ENCODE results near the gene CDC14A. TPM values are rescaled to one million over a fixed set of nuclear protein-coding genes. Genes with fewer than 3 reads are reported as not detected.

The CDC14A gene
- total RNA-seq, 1 donor from 2014 or later: 20.6 TPM

DNA sequence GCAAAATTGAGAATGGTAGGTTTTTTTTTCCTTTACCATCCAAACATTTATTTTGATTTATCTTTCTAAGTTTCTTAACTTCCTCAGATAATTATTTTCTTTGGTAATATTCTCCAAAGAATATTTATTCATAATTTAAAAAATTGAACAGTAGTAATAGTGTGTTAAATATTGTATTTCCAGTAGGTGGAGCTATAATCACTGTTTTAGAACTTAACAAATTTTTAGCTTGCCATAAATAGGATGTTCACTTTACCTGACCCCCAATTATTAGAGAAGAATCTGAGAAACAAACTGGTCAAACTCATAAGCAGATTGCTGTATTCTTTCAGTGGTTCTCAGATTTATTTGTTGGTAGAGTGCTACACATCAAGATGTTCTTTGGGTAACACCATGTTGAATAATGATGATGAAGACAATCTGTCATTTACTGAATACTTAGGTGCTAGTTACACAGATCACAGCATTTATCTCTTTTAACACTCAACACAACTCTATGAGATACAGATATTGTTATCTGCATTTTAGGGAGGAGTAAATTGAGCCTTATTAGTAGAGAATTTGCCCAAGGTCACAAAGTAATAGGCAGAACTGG is 103.3 kb downstream of the CDC14A start:
- DNase-seq: peak; percentile 30

DNA sequence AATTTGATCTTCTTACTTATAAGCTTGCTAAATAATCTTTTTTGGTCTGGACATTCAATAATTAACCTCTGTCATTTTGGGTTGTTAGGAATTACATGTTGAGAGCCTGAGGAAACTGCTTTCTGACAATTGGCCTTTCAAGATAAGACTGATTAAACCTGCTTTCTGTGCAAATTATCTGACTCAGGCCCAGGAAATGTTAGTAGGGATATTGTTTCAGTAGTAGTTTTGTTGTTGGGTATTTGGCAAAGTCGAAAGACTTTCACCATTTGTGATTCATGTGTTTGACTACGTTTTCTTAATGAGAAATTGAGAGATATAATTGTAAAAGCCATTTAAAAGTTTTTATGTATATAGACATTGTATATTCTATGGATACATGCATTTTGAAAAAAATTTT is 104.6 kb downstream of the CDC14A start:
- peak; percentile 42 for DNase-seq

GRCh38 chr1:100457683-100458082 is 105.4 kb downstream of the CDC14A start:
- DNase-seq: no peak

DNA sequence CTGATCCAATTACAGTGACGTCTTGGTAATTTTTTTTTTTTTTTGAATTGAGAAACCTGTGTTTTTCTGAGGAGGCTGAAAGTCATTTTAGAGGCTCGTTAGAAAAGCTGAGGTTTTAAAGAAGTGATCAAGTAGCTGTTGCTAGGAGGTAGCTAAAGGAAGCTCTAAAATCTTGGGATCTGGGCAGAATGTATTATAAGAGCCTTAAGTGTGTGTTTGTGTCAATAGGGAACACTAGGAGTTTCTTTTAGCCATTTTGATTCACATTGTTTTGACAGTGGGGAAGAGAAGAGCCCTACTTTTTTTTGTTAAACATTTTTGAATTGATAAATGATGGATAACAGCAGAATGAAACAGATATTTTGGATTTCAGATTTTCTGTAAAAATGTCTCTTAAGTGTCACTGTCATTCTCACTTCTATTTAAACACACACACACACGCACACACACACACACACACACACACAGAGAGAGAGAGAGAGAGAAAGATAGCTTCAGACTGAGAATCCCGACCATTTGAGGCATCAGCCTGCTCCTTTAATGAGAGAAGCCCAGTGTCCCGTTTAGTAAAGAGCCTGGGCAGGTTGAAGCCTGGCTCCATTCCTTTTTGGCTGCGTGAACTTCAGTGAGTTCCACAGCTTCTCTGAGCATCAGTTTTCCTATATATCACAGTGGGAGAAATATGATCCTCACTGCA is 106.5 kb downstream of the CDC14A start:
- no peak for DNase-seq

DNA sequence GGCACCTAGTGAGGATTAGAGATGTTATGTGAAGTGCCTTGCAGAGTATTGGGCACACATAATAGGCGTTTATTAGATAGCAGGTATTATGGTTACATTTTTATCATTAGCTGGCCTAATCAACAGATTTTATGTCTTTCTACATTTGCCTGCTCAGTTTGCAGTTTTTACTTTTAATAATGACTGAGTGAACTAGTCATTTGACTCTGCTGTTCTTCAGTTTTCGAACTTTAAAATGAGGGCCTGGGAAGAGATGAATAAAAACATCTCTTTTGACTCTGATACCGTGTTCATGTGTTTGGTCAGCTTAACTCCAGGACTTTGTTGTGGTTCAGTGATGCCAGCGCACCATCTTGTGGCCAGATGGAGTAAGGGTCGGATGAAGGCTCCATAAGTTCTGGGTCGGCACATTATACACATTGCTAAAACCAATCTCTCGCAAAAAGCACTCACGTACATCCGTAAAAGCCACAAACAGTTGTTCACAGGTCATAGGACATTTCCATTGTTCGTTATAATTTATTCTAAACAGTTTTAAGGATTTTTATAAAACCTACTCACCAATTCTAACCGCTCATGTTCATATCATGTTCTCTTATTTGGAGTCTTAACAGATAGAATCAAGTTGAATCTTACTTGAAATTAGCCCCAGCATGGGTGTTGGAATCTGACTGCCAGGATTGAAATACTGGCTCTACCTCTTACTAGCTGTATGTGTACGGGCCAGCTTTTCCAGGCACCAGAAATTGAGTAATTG is 107.2 kb downstream of the CDC14A start:
- DNase-seq: peak; percentile 93

DNA sequence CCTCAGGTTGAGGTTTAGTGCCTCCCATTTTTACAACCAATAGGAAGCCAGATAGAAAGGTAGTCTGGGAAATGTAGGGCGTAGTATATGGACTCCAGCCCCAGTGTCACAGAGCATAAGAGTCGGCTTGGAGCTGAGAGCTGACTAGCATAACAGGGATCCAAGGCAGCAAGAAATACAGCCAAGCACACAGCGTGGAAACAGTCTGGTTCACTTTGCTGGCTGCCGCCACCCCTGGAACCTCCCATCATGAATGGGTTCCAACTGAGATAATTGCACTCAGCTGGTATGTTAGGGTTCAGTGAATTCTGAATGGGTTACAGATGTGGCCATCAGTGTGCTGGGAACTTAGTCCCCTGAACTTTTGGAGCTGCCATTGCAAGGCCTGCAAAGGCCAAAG is 108.9 kb downstream of the CDC14A start:
- DNase-seq: no peak

DNA sequence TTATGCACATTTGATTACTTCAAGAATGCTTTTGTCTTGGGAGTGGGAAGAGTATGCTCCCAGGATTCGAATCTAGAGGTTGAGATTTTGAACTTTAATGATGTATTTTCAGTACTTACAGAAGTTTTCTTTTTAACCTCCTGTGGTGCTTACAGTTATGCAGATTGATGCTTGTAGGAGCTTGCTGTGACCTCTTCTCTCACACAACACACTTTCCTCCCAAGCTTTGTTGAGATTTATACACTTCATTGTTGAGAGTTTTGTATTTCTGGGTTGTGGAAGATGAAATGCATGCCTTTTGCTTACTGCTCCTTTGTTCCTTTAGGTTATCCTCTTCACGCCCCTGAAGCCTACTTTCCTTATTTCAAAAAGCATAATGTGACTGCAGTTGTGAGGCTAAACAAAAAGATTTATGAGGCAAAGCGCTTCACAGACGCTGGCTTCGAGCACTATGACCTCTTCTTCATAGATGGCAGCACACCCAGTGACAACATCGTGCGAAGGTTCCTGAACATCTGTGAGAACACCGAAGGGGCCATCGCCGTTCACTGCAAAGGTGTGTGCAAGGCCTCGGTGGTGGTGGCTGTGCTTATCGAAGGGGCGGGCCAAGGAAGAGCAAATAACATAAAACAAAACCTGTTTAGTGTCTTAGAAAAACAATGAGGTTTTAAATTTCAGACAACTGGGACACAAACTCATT is 110.2 kb downstream of the CDC14A start:
- DNase-seq: no peak

DNA sequence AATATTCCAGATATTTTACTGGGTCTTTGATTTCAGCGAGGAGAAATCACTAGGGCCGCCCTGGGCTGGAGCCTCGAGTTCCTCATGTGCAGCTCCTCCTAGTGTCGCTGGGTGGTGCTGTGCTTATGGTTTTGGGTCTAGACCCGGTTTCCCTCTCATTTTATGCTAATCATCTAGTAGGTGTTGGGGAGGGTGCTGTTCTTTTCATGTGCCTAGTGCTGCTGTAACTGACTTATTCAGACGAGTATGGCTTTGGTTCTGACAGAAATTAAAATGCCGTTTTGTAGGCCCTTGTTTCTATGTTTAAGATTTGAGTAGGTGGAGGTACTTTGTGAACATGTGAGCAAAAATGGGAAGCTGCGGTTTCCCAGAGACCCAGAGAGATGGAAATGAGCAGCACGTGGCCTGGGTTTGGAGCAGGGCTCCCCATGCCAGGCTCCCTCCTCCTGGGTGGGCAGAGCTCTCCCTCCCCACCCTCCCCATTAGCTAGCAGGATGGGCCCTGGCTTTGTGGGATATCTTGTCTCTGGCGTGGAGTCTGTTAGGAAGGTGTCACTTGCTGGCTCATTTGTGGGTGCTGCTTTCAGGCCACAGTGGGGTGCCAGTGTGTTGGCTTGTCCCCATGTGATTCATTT is 111.6 kb downstream of the CDC14A start:
- DNase-seq: peak; percentile 77

DNA sequence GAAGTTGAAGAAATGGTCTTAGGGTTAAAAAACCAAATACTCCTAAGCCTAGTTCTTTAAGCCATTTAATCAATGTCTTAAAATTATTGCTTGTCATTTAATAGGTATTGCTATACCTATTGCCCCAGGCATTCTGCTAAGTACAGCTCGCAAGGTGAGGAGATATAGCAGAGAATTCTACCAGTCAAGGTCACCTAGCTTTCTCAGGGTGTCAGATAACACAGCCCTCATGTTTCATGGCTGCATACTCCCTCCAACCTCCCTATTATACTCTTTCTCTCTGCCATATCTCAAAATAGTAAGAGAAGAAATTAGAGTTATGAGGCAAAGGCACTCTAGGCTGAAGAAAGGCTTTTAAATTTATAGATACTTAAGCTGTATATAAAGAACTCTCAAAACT is 117.3 kb downstream of the CDC14A start:
- DNase-seq: no peak

- DNase-seq: no peak
These were observed 122.5 kb downstream of the CDC14A start for GRCh38 chr1:100474834-100475233.

GRCh38 chr1:100476735-100477290 is 124.5 kb downstream of the CDC14A start:
- no peak for DNase-seq

DNA sequence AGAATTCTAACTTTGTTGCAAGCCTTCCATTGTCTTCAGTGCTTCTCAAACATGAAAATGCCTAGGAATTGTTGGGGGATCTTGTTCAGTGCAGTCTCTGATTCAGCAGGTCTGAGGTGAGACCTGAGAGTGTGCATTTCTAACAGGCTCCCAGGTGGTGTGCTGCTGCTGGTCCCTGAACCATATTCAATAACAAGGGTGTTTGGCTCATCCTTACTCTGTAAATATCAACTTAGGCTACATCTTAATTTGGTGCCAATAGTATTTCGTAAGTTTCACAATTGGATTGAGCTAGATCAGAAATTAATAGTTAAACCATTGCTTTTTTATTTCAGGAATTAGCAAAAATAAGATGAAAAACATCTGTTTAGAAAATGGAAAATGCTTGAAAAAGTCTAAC is 126.5 kb downstream of the CDC14A start:
- DNase-seq: no peak

GRCh38 chr1:100479620-100480338 is 127.5 kb downstream of the CDC14A start:
- no peak for DNase-seq

GRCh38 chr1:100481303-100481702 is 129.0 kb downstream of the CDC14A start:
- DNase-seq: no peak

DNA sequence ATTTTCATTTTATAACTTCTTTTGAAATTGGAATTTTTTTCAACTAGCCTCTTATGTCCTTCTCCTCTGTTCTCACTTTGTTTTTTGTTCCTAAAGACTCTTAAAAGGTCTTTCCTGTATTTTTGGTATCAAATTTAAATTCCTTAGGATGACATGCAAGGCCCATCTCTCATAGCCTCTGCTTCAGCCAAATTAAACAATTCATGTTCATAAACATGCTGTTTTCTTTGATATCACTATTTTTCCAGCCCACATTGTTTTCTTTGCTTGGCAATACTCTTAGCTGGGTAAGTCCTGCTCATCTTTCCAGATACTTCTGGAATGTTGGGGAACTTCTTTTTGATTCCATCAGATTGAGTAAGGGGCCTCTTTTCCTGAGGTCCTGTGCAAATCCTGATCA is 129.9 kb downstream of the CDC14A start:
- no peak for DNase-seq

GRCh38 chr1:100482748-100483147 is 130.4 kb downstream of the CDC14A start:
- no peak for DNase-seq

- no peak for DNase-seq
These were observed 130.9 kb downstream of the CDC14A start for GRCh38 chr1:100483230-100483629.

DNA sequence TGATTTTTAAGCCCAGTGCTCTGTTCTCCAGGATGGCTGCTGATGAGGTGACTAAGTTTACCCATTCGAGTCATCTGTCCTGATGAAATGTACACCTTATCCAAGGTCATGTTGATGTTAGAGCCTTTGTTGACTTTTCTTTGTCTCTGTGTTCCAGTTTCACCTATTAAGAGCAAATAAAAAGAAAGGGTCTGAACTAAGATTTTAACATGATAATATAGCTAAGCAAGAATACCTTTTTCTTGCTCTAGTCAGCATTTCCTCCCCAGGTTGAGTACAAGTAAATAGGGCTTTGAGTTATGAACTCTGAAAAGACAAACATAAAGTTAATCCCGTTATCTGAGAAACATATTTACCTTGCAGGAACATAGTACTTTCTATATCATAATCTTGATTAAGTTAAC is 133.6 kb downstream of the CDC14A start:
- DNase-seq: no peak

GRCh38 chr1:100494393-100495084 is 142.2 kb downstream of the CDC14A start:
- no peak for DNase-seq

GRCh38 chr1:100496896-100497295 is 144.6 kb downstream of the CDC14A start:
- DNase-seq: no peak

DNA sequence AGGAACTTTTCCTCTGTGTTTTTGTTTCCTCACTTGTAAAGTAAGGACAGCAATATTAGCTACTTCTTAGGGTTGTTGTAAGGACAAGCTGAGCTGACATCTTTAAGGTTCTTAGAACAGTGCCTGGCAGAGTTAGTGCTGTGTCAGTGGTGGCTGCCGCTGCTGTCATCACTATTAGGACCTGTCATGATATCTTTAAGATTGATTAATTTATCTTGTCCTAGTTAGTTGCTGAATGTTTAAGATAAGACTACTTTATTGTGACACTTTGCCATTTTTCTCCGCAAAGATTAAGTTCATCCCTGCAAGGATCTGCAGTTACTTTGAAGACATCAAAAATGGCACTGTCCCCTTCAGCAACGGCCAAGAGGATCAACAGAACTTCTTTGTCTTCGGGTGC is 145.5 kb downstream of the CDC14A start:
- no peak for DNase-seq
